UCSD-AML1 (cell line): ENCODE data around the gene RASAL3.

Source experiments
- DNase-seq: peaks from one replicate; lab custom pipeline; 2025; ENCODE audit not compliant: unreplicated experiment; lab: John Stamatoyannopoulos, UW

The RASAL3 gene

DNA sequence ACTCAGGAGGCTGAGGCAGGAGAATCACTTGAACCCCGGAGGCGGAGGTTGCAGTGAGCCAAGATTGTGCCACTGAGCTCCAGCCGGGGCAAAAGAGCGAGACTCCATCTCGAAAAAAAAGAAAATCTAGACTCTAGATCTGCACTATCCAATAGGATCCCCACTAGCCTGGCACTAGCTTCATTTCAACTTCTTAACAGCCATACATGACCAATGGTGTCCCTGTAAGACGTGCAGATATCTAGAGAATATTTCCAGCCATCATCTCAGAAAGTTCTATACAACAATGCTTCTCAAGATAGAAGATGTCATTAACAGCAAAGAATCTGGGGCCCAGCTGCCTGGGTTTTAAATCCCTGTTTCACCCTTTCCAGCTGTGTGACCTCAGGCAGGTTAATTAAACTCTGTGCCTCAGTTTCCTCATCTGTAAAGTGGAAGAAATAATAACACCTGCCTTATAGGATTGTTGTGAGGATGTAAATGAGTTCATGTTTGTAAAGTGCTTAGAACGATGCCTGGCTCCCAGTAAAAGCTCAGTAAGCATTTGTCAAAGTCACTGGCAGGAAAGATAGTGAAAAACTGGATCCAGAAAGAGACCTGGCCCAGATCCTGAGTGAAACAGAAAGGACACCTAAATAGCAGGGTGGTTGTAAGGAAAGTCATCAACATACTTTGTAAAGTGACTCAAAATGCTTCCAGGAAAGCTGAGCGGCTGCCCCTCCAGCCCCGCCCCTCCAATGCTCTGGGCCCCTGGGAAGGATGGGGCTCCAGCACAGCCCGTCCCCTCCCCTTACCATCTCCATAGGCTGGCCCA is 28.1 kb downstream of the RASAL3 start:
- no peak for DNase-seq

DNA sequence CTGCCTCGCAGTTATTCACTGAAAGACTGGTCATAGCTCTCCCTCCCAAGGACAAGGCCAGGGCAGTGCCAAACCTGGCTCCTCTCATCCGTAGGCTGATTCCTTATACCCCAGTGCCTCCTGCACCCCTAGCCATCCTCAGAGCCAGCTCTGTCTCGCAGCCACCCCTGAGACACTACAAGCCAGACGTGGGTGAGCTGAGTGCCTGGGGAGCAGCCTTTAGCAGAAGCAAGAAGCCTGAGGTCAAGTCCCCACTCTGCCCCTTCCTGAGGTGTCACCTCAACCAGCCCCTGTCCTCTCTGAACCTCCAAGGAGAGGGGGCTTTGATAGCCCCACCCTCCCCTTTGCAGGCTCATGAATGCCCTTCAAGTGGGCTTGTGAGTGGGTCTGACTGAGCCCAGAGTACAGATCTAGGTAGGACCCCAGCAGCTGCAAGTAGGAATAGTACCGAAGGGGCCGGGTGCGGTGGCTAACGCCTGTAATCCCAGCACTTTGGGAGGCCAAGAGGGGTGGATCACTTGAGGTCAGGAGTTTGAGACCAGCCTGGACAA is 30.8 kb downstream of the RASAL3 start:
- no peak for DNase-seq

DNA sequence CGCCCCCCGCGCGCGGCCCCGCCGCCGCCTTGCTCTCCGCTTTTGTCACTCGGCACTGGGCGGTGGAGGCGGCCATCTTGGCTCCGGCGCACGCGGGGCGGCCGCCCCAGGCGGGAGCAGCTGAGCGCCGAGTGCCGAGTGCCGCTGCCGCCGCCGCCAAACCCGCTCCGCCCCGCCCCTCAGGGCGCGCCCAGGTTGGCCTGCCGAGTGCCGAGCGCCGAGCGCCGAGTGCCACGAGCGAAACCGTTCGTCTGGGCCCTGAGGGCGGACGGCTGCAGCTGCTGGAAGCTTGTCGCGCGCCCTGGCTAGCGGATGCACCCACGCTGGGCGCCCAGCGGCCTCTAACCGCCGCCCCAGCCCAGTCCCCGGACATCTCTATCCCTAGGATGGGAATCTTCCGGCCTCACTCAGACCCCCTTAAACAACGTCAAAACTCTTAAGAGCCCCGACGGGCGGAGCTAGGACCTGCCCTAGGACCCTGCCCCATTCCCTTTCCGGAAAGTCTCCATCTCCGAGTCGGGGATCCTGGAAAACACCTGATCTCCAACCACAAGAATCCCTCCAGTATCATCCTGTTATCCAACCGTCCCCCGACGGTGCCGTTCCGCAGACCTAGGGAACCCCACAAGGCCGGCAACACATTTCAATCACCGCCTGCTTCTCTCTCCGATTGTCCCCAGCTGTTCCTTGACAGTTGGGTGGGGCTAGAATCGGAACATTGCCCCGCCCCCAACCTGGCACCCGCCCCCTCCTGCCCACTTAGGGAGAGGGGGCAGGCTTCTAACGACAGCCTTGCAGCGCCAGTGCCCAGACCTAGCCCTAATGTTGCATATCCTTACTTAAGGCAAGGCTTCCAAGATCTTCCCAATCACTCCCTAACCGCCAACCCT is 31.5 kb downstream of the RASAL3 start:
- peak; percentile 92 for DNase-seq

- no peak for DNase-seq
Observed at GRCh38 chr19:15432018-15432494, 32.3 kb downstream of the RASAL3 start.

DNA sequence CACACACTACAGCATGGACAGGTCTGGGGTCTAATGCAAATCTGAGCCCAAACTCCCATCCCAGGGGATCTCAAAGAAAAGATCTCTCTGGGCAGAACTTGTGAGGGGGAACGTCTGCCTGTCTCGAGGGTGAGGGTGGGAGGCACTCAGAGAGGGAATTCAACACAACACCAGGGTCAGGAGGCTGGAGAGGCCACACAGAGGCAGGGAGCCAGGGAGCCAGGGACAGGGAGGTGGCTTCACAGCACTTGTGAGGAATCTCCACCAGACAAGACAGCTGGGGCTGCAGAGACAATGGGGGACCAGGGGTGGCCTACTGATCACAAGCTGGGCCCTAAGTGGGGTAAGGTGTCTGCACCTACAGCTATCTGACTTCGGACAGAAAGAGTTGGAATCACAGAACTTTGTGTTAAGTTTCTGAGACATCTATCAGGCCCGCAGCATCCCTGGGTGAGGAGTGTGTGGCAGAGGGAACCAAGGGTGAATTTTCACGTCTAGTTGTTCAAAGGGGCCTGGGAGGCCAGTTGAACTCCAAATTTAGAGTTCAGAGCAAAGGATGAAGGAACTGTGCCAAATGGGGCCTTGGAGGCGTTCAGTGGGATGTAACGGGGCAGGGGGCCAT is 32.8 kb downstream of the RASAL3 start:
- no peak for DNase-seq

GRCh38 chr19:15430526-15431120 is 33.7 kb downstream of the RASAL3 start:
- DNase-seq, result no peak

DNA sequence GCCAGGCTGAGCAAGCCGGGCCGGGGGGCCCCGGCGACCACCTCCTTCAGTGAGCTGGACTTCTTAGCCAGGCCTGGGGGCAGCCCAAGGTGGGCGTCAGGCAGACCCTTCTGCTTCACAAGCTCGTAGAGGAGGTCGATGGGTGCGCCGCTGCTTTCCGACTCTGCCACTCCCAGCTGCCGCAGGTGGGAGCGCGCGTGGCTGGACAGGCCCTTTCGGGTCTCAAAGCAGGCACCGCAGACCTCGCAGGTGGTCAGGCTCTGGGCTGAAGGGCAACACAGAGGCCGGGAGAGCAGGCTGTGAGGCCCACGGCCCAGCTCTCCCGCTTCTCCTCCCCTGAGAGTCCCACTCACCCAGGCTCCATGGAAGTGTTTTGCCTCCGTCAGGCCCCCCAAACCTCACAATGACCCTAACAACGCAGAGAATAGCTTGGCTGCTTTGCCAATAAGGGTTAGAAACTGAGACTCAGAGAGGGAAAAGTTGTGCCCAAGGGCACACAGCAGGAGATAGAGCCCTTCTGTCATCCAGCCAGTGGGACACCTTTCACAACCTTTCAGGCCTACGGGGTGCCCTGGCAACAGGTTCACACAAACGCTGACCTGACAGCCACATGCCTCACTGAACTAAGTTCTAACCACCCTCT is 34.4 kb downstream of the RASAL3 start:
- DNase-seq, result no peak

- DNase-seq, result no peak
Observed at GRCh38 chr19:15428956-15429824, 35.2 kb downstream of the RASAL3 start.

DNA sequence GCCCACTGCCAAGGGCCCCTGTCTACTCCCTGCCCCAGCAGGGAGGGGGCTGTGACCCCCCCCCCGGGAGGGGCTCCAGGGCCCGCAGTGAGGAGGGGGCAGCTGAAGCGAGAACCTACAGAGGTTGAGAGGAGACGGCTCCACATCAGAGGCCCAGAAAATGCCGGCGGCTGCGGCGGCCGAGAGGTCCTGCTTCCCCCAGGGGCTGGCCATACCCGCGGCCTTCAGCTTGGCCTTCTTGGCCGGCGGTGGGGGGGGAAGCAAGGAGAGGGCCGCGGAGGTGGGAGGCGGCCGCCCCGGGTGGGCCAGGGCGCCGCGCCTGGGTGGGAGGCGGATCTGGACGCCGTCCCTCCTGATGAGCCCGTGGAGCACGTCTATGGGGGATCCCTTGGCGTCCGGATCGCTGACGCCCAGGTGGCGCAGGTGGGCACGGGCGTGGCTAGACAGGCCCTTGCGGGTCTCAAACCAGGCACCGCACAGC is 36.3 kb downstream of the RASAL3 start:
- DNase-seq, result no peak

GRCh38 chr19:15427350-15427700 is 37.0 kb downstream of the RASAL3 start:
- no peak for DNase-seq

GRCh38 chr19:15426485-15427349 is 37.6 kb downstream of the RASAL3 start:
- DNase-seq, result no peak

- no peak for DNase-seq
Observed at GRCh38 chr19:15425321-15425950, 38.9 kb downstream of the RASAL3 start.

- no peak for DNase-seq
Observed at GRCh38 chr19:15424692-15425272, 39.6 kb downstream of the RASAL3 start.

DNA sequence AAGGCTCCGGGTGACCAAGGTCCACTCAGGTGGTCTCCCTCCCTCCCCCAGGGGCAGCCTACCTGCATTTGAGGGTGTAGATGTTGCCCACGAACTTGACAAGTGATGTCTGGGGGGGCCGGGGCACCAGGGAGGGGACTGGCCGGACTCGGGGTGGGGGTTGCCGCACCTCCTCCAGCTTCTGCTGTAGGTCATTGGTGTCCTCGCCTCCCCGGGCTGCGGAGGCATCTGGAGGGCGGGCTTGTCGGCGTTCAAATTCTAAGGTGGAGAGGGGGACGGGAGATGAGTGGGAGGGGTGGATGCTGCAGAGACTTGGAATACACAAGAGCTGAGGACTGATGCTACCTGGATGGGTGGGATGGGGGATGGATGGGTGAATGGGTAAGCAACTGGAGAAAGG is 40.2 kb downstream of the RASAL3 start:
- no peak for DNase-seq

- DNase-seq, result no peak
Observed at GRCh38 chr19:15423130-15423529, 41.2 kb downstream of the RASAL3 start.

DNA sequence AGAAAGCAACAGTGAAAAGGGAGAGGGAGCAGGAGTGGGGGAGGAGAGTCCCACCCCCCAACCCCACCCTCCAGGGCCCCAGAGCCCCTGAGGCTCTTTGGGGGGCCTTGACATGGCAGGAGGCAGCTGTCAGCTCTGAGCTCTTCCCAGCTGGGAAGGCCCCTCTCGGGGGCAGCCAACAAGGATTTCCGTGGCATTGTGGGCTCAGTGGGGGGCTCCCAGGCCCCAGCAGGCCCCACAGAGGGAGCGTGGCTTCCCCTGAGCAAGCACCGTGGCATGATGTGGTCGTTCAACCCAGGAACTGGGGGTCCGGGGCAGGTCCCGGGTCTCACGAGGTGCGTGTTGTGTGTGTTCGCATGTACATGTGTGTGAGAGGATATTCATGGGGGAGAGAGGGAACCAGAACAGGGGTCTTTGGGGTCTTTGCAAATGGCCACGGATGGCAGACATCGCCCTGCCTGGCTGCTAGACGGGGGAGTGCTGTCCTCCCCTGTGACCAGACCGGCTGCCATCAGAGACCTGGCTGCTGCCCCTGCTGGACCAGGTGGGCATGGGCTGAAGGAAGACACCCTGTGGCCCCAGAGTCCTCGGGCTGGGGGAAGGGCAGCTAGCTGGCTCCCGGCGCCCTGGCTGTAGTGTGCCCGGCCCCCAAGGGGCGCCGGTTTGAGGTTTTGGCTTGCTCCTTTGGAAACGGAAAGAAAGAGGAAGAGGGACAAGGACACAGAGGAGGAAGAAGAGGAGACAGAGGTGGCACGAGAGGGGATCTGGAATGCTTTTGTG is 41.9 kb downstream of the RASAL3 start:
- no peak for DNase-seq
